Measurements from ENCODE around the gene S1PR5.

Gene S1PR5

DNA sequence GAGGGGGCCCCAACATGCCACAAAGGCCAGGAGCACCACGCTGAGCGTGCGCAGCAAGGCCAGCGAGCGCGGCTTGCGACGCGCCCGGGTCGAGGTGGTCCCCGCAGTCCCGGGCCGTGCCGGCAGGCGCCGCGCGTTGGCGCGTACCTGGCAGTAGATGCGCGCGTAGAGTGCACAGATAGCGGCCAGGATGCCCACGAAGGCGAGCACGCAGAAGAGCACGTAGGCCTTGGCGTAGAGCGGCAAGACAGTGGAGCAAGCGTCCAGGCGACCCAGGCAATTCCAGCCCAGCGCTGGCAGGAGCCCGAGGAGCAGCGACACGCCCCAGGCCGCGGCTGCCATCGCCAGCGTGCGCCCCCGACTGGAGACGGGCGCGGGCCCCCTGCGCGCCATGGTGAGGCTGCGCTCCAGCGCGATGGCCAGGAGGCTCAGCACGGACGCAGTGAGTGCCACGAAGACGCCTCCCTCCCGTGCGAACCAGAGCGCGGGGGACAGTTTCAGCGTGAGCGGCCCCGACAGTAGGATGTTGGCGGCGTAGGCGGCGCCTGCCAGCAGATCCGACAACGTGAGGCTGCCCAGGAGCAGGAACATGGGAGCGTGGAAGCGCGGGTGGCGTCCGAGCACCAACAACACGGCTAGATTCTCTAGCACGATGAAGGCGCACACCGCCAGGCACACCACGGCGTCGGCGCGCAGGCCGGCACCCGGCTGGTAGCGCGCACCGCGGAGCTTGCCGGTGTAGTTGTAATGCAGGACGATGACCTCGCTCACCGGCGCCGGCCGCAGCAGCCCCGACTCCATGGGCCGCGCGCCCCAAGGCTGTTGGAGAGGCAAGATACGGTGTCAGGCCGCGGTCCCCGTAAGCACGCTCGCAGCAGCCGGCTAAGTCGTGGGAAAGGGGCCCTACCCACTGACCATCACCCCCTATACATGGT is 2.8 kb downstream of the S1PR5 start:
- DNase-seq = no peak

DNA sequence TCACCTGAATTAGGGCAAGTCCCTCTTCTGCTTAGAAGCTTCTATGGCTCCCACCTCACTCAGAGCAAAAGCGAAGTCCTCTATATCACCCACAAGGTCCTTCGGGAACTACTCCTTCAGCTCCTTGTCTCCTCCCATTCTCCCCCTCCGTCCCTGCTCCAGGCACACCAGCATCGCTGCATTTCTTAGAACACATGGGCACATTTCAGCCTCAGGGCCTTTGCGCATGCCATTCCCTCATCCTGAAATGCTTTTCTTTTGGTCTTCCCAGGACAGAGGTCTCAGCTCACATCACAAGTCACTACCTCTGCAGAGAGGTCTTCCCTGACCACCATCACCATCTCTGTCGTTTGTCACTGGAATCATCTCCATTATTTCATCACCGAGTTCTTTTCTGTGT is 4.0 kb downstream of the S1PR5 start:
- no peak for DNase-seq

DNA sequence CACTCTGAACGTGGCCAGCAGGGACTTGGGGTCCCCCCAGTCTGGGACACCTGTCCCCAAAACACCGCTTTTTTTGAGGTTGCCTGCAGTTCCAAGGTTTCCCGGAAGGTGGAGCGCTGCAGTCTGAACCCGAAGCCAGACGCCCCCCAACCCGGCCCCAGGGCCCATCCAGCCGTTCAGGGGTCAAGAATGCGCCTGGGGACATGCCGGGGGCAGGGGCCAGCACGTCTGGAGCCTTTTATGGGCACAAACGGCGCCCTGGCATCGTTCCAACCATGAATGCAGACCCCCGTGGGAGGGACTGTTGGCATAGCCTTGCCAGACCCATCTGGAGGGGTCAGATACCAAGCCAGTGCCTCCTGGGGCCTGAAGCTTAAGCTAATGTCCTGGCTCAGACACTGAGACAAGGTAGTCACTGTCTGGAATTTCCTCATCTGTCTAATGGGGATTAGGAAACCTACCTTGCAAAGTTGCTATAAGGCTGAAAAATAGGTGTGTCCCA is 6.9 kb downstream of the S1PR5 start:
- no peak for DNase-seq

DNA sequence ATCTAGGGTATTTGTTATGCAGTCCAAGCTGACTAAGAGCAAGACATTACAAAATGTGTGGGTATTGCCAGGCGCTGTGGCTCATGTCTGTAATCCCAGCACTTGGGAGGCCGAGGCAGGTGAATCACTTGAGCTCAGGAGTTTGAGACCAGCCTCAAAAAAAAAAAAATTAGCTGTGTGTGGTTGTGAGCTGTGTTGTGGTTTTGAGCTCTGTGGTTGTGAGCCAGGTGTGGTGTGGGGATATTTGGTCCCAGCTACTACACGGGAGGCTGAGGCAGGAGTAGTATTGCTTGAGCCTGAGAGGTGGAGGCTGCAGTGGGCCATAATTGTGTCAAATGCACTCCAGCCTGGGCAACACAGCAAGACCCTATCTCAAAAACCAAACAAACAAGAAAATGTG is 8.5 kb downstream of the S1PR5 start:
- no peak for DNase-seq

DNA sequence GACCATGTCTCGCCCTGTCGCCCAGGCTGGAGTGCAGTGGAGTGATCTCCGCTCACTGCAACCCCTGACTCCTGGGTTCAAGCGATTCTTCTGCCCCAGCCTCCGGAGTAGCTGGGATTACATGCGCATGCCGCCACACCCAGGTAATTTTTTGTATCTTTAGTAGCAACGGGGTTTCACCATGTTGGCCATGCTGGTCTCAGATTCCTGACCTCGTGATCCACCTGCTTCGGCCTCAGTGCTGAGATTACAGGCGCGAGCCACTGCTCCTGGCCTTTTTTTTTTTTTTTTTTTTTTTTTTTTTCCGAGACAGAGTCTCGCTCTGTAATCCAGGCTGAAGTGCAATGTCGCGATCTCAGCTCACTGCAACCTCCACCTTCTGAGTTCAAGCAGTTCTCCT is 9.2 kb downstream of the S1PR5 start:
- DNase-seq = no peak

DNA sequence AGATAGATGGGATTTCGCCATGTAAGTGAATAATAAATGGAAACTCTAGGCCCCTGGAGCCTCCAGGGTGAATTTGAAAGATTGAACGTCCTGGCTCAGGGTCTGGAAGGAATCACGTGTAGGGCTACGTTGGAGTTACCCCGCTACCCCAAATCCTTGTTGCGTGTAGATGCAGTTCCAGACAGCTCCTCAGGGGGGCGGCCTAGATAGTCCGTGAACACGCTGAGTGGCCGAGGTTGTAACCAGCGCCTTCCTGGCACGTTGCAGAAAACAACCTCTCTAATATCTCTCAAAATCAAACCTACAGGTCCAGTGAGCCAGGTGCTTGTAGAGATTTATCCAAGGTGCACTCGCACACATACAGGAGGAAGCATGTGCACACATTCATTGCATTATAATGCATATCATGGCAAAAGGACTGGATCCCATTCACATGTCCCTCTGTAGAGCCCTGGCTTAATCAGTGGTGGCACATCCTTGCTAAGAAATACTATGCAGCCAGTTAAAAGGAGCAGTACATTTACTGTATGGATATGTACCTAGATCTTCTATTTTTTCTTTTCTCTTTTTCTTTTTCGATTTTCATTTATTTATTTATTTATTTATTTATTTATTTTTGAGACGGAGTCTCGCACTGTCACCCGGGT is 11.5 kb downstream of the S1PR5 start:
- no peak for DNase-seq

DNA sequence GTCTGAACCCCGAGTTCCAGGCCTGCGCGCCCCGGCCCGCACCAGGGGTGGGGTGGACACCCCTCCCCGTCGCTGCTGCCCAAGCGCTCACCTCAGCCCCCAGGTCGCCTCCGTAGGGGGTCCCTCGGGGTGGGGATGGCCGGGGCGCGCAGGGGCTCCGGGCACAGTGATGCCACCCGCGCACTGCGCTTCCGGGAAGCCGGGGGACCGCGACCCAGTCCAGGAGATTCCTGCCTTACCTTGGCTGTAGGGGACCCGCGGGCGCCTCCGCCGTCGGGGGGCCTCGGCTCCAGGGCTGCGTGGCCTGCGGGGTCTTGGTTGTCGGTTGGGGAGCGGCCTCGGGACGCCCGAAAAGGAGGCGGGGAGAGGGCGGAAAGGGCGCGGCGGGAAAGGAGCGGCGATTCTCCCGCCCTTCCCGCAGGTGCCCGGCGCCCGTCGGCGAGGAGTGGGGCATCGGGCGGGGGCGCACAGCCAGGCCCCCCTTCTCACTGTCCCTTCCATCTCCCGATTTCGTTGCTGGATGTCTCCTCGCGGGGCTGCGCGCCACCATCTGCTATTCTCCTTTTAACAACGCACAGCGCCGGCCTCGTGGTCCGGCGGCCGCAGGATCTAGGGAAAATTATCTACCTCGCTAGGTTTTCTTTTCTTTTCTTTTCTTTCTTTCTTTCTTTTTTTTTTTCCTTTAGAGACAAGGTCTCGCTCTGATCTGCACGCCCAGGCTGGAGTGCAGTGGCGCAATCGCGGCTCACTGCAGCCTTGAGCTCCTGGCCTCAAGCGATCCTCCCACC is 14.1 kb downstream of the S1PR5 start, which contains the start of gene KEAP1:
Gene KEAP1, minus strand, starts transcription at position 355 of the 788 bp plus-strand sequence. CDS start 3,323 bp downstream, outside the sequence.
- no peak for DNase-seq

DNA sequence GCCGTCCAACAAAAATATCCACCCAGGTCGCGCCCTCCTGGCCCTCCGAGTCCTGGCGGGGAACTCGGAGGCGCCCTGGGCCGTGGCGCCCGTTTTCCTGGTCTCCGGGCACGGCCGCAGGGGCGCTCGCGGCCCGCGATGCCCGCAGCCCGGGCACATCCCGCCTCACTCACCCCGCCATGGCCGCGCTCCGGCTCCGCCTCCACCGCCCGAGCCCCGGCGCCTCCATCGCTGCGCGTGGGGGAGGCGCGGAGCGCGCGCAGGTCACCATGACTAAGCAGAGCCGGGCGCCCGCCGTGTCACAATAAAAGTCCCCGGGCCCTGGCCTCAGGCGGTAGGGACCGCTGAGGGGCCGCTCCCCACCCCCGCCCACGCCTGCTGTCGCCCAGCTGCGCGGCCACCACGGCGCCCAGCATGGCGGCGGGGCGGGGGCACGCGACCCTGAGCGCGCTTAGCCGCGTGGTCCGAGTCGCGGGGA is 14.7 kb downstream of the S1PR5 start:
- peak; percentile 32 for DNase-seq

DNA sequence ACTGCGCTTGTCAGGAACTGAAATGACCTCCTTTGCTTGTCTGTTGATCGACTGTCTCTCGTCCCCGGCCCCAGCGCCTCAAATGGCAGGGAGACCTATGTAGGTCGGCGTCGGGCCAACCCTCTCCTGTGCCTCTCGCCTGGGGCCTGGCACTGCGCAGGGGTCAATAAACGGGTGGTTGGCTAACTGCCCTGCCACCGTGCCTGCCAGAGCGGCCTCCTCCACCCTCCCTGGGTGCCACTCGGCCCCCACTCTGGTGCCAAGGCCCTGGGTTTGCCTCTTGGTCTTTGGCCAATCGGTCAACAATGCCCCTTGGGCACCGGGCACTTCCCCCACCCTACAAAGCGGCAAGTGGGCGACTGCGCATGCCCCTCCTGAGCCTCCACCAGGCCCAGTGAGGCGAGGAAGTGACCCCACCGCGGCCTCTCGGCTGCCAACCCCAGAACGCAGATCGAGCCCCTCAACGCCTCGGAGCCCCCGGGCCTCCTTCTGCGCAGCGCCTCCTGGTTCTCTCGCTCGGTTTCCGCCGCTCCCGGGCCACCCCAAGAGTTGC is 15.2 kb downstream of the S1PR5 start:
- no peak for DNase-seq

DNA sequence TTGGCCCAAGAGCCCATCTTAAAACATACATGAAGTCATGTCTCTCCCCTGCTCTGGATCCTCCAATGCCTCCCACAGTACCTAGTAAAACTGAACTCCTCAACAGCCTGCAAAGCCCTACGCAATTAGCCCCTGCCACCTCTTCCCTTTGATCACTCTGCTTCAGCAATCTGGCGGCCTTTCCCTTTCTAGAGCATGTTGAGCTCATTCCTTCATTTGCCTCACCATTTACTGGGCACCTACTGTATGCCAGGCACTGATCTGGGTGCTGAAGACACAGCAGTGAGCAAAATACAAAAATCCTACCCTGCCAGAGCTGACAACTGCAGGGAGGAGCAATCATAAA is 17.0 kb downstream of the S1PR5 start:
- DNase-seq = no peak

DNA sequence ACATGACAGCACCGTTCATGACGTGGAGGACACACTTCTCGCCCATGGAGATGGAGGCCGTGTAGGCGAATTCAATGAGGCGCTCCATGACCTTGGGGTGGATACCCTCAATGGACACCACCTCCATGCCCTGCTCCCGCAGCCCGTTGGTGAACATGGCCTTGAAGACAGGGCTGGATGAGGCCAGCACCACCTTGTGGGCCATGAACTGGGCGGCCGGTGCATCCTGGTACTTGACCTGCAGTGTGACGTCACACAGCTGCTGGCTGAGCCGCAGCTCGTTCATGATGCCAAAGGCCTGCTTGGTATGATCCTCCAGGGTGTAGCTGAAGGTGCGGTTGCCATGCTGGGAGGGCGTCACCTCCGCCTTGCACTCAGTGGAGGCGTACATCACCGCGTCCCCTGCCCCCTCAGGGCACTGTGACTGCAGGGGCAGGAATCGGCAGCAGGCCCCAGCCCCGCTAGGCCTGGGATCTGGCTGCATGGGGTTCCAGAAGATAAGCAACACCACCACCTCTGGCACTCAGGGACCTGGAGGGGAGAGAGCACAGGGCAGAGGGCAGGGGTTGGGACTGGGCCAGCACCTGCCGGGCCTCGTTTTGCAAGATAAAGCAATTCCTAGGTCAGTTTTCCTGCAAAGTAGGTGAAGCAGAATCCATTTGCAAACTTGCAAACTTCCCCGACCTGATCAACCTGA is 17.5 kb downstream of the S1PR5 start:
- DNase-seq = no peak

DNA sequence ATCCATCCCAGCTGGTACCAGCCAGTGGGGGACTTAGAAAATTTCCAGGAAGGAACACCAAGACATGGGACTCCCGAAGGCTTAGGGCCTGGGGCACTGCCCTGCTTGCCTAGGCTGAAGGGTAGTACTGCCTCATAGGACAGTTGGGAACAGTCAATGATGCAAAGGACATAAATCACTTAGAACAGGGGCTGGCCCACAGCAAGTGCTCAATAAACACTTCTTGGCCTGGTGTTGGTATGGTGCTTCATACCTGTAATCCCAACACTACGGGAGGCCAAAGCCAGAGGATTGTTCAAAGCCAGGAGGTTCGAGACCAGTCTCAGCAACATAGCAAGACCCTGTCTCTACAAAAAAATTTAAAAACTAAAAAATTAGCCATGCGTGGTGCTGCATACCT is 19.9 kb downstream of the S1PR5 start:
- DNase-seq = no peak

DNA sequence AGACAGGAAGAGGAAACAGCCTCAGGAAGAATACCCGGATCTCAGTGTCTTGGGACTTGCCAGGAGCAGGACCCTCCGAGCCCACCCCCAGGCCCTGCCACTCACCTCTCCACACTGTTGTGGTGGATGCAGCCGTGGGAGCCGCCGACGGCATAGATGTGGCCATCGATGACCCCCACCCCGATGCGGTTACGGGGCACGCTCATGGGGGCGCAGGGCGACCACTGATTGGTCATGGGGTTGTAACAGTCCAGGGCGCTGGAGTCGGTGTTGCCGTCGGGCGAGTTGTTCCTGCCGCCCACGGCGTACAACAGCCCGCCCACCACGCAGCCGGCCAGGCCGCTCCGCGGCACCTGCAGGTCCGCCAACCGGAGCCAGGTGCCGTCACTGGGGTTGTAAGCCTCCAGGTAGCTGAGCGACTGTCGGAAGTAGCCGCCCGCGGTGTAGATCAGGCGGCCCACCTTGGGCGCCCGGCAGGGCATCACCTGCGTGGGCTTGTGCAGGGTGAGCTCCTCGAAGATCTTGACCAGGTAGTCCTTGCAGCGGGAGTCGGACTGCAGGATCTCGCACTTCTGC is 25.7 kb downstream of the S1PR5 start:
- DNase-seq = no peak

DNA sequence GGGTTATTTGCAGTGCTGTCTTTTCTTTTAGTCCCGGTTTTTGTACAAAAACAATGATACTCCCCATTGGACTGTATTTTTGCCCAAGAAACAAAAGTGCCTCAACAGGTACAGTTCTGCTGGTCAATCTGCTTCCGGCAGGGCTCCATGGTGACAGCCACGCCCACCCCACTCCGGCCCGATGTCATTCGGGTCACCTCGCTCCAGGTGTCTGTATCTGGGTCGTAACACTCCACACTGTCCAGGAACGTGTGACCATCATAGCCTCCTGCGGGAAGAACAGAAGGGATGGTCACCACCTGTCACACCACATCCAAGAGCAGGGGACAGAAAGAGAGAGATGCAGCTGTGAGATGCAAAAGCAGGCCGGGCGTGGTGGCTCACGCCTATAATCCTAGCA is 30.7 kb downstream of the S1PR5 start:
- no peak for DNase-seq

DNA sequence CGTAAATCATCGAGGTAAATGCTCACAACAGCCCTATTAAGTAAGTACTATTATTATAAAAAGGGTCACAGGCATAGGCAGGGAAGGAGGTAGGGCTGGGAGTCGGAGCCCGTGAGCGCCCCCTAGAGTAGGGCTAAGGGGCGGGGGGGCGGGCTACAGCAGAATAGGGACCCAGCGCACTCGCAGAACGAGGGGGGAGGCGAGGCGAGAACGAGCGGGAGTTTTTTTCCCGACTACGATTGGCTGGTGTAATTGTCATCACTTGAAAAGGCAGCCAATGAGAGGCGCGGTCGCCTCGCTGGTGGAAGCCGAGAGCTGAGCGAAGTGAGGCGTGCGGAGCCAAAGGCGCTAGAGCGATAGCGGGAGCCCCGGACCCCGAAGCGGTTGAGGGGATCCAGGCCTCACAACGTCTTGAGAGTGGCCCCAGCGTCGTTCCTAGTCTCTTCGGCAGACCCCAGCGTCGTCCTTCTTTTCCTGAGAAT is 38.3 kb downstream of the S1PR5 start:
- no peak for DNase-seq

DNA sequence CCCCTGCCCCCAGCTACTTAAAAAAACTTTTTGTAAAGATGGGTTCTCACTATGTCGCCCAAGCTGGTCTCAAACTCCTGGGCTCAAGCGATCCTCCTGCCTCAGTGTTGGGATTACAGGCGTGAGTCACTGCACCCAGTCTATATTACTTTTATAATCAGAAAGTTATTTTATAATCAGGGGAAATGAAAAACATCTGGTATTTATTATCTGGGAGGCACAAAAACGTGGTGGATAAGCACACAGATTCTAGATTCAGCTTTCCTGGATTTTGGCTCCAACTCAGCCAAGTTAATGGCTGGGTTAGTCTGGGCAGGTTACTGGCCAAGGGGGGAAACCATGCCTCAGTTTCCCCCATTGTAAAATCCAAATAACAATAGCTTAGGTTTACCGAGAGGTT is 38.8 kb downstream of the S1PR5 start:
- no peak for DNase-seq

DNA sequence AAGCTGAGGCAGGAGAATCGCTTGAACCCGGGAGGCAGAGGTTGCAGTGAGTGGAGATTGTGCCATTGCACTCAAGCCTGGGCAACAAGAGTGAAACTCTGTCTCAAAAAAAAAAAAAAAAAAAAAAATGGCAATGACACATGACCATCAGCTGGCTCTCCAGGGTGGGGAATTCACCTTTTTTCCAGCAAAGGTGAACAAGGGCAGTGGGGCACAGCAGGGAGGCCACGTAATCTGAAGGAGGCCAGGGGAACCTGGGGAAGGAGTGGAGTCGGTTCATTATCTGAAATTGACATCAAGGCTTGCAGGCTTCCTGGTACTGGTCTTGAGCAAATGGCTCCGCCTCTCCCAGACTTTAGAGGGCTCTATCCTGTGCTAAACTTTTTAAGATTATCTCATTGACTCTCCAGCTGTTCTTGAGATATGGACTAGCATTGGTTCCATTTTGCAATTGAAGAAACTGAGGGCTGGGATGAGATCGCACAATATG is 42.2 kb downstream of the S1PR5 start:
- DNase-seq = no peak

DNA sequence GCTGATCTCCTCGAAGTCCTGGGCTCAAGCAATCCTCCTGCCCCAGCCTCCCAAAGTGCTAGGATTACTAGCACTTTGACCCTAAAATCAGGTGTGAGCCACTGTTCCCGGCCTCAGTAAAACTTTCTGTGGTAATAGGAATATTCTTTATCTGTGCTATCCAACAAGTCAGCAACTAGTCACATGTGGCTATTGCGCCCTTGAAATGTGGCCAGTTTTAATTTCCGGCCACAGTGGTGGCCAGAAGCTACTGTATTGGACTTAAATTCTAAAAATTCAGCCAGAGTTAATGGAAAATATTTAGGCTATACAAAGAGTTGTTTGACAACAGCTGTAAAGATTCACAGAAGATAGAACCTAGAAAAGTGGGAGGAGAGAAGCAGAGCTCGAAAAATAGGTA is 44.1 kb downstream of the S1PR5 start:
- DNase-seq = no peak

DNA sequence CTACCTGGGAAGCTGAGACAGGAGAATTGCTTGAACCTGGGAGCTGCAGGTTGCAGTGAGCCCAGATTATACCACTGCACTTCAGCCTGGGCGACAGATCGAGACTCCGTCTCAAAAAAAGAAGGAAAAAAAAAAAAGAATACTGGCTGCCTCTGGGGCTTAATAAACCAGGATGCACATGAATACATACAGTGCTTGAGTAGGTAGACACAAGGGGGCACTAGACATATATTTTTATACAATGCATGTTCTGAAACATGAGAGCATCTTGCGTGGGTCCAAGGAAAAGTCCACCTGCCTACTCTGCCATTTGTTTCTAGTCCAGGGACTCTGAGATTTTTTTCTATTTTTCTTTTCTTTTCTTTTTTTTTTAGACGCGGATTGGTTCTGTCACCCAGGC is 45.3 kb downstream of the S1PR5 start:
- no peak for DNase-seq

DNA sequence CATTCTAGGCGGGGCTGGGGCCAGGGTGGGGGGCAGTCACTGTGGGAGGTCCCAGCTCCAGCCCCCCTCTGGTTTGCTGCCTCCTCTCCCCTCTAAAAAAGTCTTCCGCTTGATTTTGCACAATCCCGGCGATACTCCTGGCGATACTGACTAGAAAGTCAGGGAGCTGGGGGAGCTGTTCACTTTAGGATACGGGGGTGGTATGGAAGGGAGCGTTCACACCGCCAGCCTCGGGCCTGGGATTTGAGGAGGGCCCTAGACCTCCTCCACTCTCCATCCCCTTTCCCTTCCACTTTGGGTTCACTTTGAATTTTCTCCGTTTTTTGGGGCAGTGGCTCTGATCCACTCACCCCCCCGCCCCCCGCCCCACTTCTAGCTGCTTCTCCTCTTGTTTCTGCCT is 49.1 kb downstream of the S1PR5 start:
- no peak for DNase-seq

DNA sequence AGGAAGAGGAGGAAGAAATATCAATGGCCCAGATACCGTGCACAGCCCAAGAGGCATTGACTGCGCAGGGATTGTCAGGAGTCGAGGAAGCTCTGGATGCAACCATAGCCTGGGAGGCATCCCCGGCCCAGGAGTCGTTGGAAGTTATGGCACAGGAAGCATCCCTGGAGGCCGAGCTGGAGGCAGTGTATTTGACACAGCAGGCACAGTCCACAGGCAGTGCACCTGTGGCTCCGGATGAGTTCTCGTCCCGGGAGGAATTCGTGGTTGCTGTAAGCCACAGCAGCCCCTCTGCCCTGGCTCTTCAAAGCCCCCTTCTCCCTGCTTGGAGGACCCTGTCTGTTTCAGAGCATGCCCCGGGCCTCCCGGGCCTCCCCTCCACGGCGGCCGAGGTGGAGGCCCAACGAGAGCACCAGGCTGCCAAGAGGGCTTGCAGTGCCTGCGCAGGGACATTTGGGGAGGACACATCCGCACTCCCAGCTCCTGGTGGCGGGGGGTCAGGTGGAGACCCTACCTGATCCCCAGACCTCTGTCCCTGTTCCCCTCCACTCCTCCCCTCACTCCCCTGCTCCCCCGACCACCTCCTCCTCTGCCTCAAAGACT is 50.0 kb downstream of the S1PR5 start:
- no peak for DNase-seq
